ENCODE measurements around the gene TNKS1BP1.

DNA sequence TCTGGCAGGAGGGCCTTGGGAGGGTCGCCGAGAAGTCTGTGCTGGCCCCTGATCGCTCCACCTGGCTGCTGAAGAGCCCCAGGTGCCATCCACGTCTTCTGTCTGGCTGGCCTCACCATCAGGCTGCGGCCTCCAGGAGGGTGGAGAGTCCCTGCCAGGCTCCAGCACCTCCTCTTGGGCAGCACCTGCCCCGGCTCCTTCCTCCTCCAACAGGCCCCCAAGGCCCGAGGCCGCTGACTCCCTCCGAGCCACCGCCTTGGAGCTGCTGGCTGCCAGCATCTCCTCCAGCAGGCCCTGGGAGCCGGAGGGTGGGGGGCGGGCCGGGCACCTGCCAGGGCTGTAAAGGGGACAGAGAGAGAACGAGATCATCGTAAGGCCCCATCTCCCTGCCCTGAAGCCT is 22.3 kb downstream of the TNKS1BP1 start:
- TF ChIP-seq, protein P1, sequence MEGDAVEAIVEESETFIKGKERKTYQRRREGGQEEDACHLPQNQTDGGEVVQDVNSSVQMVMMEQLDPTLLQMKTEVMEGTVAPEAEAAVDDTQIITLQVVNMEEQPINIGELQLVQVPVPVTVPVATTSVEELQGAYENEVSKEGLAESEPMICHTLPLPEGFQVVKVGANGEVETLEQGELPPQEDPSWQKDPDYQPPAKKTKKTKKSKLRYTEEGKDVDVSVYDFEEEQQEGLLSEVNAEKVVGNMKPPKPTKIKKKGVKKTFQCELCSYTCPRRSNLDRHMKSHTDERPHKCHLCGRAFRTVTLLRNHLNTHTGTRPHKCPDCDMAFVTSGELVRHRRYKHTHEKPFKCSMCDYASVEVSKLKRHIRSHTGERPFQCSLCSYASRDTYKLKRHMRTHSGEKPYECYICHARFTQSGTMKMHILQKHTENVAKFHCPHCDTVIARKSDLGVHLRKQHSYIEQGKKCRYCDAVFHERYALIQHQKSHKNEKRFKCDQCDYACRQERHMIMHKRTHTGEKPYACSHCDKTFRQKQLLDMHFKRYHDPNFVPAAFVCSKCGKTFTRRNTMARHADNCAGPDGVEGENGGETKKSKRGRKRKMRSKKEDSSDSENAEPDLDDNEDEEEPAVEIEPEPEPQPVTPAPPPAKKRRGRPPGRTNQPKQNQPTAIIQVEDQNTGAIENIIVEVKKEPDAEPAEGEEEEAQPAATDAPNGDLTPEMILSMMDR (IDR thresholded peaks at IDR 0.05; ENCODE audit: borderline replicate concordance, extremely low read depth, low read length, poor library complexity, severe bottlenecking), result no peak
- no peak for TF ChIP-seq EZH2 (IDR thresholded peaks at IDR 0.05; ENCODE audit: borderline replicate concordance, low read depth, low read length, severe bottlenecking)

Measured in DND-41 (cell line).